T-helper 2 cell treated with Interferon-gamma antibody and Interleukin-4, amounts not matched to agents 5 μg/mL and 100 μg/mL, for 36 hours (primary cell): ENCODE data around the gene KIF2C.

Source experiments
- DNase-seq: peaks from one replicate; pipeline ENCODE4 v3.0.0; 2021; ENCODE audit warnings: low spot score
- H3K27ac Mint-ChIP-seq: one replicate; pipeline ENCODE4 v1.8.0; 2021; ENCODE audit warnings: mild to moderate bottlenecking, mixed read lengths
- H3K27me3 Mint-ChIP-seq: one replicate; pipeline ENCODE4 v1.8.0; 2021; ENCODE audit warnings: low read depth, mixed read lengths
- H3K36me3 Mint-ChIP-seq: one replicate; pipeline ENCODE4 v1.8.0; 2021; ENCODE audit warnings: low read depth, mixed read lengths
- H3K4me1 Mint-ChIP-seq: one replicate; pipeline ENCODE4 v1.8.0; 2021; ENCODE audit warnings: low read depth, mixed read lengths
- H3K4me3 Mint-ChIP-seq: one replicate; pipeline ENCODE4 v1.8.0; 2022; ENCODE audit warnings: mild to moderate bottlenecking, moderate library complexity, mixed read lengths
- H3K9me3 Mint-ChIP-seq: one replicate; pipeline ENCODE4 v1.8.0; 2021; ENCODE audit warnings: mixed read lengths

The KIF2C gene

DNA sequence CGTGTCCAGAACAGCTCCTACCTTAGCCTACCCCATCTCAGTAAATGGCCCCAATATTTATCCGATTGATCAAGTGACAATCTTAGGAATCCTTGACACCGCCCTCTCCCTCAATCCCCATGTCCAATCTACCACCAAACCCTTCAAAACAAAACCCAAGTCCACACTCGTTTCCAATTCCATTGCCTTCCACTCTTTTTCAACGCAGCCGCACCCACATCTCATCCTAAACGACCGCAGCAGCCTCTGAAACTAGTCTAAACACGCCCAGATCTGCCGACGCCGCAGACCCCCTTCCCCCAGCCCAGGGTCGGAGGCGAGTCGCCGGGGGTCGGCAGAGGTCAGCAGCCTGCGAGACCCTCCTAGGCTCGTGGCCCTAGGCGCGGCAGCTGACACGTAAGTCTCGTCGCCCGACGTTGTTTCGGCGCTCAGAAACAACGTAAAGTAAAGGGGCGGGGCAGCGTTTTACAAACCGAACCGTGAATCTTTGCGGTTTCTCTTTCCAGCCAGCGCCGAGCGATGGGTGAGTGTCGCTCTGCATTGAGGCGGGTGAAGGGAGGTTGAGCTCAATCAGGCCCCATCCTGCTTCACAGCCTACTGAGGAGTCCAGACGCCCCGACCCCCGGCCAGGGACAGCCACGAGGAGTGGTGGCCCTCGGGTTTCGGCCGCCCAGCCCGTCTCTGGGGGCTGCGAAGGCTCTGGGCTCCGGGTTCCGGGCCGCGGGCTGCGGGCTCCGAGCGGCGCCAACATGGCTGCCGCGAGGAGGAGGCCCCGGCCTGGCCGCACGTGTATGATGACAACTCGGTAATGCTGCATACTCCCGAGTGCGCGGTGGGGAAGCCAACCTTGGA lies 35.7 kb downstream of the KIF2C start, which contains the start of gene RPS8:
TSS of gene RPS8 (plus strand) at position 463 of the 852 bp plus-strand sequence. CDS start at position 520, 57 bp downstream.
- H3K9me3 Mint-ChIP-seq, result no peaks in the 10 kb centered on the region
- H3K4me1 Mint-ChIP-seq, result peaks cover 27% of the 10 kb centered on the region
- H3K27ac Mint-ChIP-seq, result peak within 1 kb of the TSS; percentile 98
- H3K4me3 Mint-ChIP-seq, result peak within 1 kb of the TSS; percentile 94
- no peaks in the 10 kb centered on the region for H3K27me3 Mint-ChIP-seq
- H3K36me3 Mint-ChIP-seq, result peaks cover 46% of the 10 kb centered on the region
- peak; percentile 90 for DNase-seq

DNA sequence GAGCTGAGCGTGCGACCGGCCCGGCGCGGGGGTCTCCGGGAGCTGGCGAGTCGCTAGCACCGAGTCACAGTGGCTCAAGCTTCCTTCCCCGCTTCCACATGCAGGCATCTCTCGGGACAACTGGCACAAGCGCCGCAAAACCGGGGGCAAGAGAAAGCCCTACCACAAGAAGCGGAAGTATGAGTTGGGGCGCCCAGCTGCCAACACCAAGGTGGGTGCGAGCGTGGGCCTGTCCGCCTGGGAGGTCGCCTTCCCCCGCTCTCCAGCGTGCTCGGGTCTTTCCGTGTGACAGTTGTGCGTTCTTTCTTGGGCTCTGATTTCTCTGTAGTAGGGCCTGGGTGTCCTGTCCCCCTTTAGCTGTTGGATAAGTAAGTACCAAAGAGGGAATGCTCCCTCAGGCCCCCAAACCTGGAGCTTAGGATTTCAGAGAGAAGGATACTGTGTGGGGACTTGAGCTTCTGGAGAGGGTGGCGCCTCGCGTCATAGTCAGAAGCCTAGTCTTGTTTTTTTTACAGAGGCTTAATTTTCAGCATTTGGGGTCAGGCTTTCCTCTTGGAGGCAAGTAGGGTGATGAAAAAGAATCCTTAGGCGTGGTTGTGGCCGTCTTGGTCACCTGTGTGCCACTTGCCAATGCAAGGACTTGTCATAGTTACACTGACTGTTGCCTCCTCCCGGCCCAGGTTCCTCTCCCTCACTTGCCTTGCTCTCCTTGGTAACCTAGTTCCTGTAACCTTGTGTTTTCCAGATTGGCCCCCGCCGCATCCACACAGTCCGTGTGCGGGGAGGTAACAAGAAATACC lies 36.5 kb downstream of the KIF2C start:
- H3K4me1 Mint-ChIP-seq, result peaks cover 30% of the 10 kb centered on the region
- peaks cover 55% of the 10 kb centered on the region for H3K36me3 Mint-ChIP-seq

DNA sequence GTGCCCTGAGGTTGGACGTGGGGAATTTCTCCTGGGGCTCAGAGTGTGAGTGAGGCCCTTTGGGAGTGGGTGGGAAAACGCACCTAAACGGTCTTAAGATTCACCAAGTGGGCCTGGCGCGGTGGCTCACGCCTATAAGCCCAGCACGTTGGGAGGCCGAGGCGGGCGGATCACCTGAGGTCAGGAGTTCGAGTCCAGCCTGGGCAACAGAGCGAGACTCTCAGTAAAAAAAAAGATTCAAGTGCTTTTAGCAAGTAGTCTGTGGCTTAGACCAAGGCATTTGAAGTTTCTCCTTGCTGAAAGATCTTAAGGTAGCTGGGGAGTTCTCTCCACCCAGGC lies 37.1 kb downstream of the KIF2C start:
- peak overlapping the region; percentile 94 for H3K27ac Mint-ChIP-seq
- H3K36me3 Mint-ChIP-seq, result peaks cover 60% of the 10 kb centered on the region
- DNase-seq, result no peak
- no peaks in the 10 kb centered on the region for H3K27me3 Mint-ChIP-seq
- H3K9me3 Mint-ChIP-seq, result no peaks in the 10 kb centered on the region
- peak overlapping the region; percentile 94 for H3K4me3 Mint-ChIP-seq
- H3K4me1 Mint-ChIP-seq, result peaks cover 31% of the 10 kb centered on the region

More for the DNA sequence above, 36.5 kb downstream of the KIF2C start:
- H3K4me3 Mint-ChIP-seq, result peak overlapping the region; percentile 94
- no peaks in the 10 kb centered on the region for H3K9me3 Mint-ChIP-seq
- DNase-seq, result peak; percentile 27
- no peaks in the 10 kb centered on the region for H3K27me3 Mint-ChIP-seq
- H3K27ac Mint-ChIP-seq, result peak overlapping the region; percentile 94

GRCh38 chr1:44777547-44777946 lies 37.9 kb downstream of the KIF2C start:
- Mint-ChIP-seq H3K4me1 (peaks cover 31% of the 10 kb centered on the region), H3K4me3 (peak overlapping the region; percentile 94), H3K36me3 (peaks cover 64% of the 10 kb centered on the region), H3K27ac (peak overlapping the region; percentile 62), H3K9me3 (no peaks in the 10 kb centered on the region), H3K27me3 (no peaks in the 10 kb centered on the region)
- no peak for DNase-seq

DNA sequence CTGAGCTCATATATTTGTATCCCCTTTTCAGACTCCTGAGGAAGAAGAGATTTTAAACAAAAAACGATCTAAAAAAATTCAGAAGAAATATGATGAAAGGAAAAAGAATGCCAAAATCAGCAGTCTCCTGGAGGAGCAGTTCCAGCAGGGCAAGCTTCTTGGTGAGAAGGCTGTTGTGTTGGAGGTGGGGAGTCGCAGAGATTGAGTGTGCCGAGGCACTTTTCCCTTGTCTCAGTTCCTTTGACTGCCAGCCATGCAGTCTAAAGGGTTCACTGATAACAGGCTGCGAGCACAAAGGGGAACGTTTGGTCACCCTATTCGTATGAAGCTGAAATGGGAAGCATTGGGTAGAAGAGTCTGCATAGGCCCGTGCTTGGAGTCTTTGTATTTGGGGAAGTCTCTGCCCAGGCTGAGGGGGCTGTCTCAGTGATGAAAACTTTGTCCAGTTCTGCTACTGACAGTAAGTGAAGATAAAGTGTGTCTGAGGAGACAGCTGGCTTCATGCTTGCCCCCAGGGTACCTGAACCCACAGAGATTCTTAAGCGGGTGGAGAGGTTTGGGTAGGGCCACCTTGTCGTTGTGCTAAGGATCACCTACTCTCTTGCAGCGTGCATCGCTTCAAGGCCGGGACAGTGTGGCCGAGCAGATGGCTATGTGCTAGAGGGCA lies 38.5 kb downstream of the KIF2C start:
- Mint-ChIP-seq H3K27ac (peak overlapping the region; percentile 62), H3K9me3 (no peaks in the 10 kb centered on the region), H3K4me1 (peaks cover 31% of the 10 kb centered on the region), H3K4me3 (peak overlapping the region; percentile 94), H3K27me3 (no peaks in the 10 kb centered on the region), H3K36me3 (peaks cover 67% of the 10 kb centered on the region)
- DNase-seq, result no peak

- H3K36me3 Mint-ChIP-seq, result peaks cover 71% of the 10 kb centered on the region
- peak overlapping the region; percentile 94 for H3K4me3 Mint-ChIP-seq
- peaks cover 36% of the 10 kb centered on the region for H3K4me1 Mint-ChIP-seq
- no peak for DNase-seq
- H3K27ac Mint-ChIP-seq, result peak overlapping the region; percentile 49
- no peaks in the 10 kb centered on the region for H3K27me3 Mint-ChIP-seq
- H3K9me3 Mint-ChIP-seq, result no peaks in the 10 kb centered on the region
Observed at GRCh38 chr1:44778705-44779576, 39.3 kb downstream of the KIF2C start.

DNA sequence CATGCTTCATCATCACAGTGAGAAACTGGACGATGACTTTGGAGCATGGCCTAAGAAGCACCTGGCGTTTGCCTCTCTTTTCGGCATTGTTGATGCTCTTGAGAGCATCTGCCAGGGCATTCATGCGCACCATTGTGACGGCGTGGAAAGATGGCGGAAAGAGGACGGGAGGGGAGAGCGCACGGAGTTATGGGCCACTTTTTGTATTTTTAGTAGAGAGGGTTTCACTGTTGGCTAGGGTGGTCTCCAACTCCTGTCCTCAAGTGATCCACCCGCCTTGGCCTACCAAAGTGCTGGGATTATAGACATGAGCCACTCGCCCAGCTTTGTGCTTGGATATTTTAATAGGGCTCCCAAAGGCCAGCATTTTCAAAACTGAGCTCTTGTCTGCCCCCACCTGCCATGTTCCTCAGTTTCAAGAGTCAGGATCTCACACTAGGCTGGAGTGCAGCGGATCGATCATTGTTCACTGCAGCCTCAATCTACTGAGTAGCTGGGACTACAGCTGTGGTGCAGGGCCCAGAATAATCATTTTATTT lies 41.0 kb downstream of the KIF2C start:
- DNase-seq, result no peak
- no peaks in the 10 kb centered on the region for H3K9me3 Mint-ChIP-seq
- no peak overlapping the region for H3K4me3 Mint-ChIP-seq
- H3K4me1 Mint-ChIP-seq, result peaks cover 39% of the 10 kb centered on the region
- peaks cover 67% of the 10 kb centered on the region for H3K36me3 Mint-ChIP-seq
- no peaks in the 10 kb centered on the region for H3K27me3 Mint-ChIP-seq
- peak overlapping the region; percentile 45 for H3K27ac Mint-ChIP-seq

DNA sequence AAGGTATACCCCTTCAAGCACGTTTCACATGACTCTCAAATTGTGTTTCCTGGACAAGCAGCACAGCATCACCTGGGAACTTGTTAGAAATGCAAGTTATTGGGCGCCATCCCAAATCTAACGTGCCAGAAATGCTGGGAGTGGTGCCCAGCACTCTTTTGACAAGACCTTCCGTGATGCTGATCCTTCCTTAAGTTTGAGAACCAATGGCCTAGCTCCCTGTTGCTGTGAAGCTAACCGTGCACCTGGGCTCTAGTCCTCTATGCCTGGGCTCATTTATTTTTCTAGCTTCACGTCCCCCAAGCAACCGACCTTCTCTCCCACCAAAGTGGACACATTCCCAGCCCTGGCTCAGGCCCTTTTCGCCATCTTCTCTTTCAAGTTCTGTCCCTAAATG lies 44.1 kb downstream of the KIF2C start:
- peaks cover 31% of the 10 kb centered on the region for H3K4me1 Mint-ChIP-seq
- no peak for DNase-seq
- H3K36me3 Mint-ChIP-seq, result peaks cover 37% of the 10 kb centered on the region
- H3K27ac Mint-ChIP-seq, result peak overlapping the region; percentile 49
- H3K4me3 Mint-ChIP-seq, result peak overlapping the region; percentile 53
- no peaks in the 10 kb centered on the region for H3K9me3 Mint-ChIP-seq
- H3K27me3 Mint-ChIP-seq, result no peaks in the 10 kb centered on the region

DNA sequence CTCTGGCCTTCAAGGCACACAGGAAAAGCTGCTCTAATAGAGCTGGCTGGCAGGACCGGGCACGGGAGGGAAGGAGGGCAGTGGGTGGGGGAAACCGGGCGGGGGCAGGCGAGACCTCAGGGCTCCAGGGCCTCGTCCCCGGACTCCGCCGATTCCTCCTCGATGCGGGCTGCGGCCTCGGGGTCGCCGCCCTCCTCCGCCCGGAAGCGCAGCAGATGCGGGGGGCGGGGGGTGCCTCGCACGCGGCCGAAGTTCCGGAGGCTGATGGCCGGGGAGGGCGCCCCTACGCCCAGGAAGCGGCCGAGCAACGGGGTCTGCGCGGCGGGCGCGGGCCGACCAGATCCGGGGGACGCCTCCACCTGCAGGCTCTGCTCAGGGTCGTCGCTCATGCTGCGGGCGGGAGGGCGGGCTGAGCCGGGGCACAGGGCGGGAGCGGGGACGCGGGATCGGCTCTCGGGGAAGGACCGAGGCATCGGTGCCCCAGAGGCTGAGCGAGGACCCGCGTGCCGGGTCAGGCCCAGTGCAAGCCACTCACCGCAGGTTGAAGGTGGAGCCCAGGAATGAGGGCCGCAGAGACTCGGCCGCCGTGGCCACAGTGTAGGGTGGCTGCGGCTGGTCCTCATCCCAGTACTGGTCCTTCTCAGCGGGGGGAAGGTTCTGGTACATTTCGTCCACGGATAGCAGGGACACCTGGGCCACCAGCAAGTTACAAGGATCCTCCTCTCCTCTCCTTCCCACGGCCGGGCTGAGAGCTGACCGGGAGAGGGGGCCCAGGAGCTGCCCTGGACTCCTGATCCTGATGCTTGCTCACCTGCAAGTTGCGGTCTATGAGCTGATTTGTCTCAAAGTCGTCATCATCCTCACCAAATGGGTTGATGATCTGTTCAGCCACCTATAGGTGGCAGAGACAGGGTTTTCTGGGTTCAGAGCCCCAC lies 44.7 kb downstream of the KIF2C start:
- H3K27ac Mint-ChIP-seq, result peak overlapping the region; percentile 60
- peaks cover 29% of the 10 kb centered on the region for H3K4me1 Mint-ChIP-seq
- H3K9me3 Mint-ChIP-seq, result no peaks in the 10 kb centered on the region
- H3K4me3 Mint-ChIP-seq, result peak overlapping the region; percentile 67
- H3K36me3 Mint-ChIP-seq, result peaks cover 32% of the 10 kb centered on the region
- H3K27me3 Mint-ChIP-seq, result no peaks in the 10 kb centered on the region
- DNase-seq, result no peak

GRCh38 chr1:44785029-44785380 lies 45.4 kb downstream of the KIF2C start:
- Mint-ChIP-seq H3K4me3 (peak overlapping the region; percentile 67), H3K9me3 (no peaks in the 10 kb centered on the region), H3K27ac (peak overlapping the region; percentile 60), H3K36me3 (peaks cover 27% of the 10 kb centered on the region), H3K27me3 (no peaks in the 10 kb centered on the region), H3K4me1 (peaks cover 29% of the 10 kb centered on the region)
- no peak for DNase-seq

- Mint-ChIP-seq H3K9me3 (no peaks in the 10 kb centered on the region), H3K4me1 (peaks cover 26% of the 10 kb centered on the region), H3K36me3 (peaks cover 21% of the 10 kb centered on the region), H3K4me3 (peak overlapping the region; percentile 67), H3K27me3 (no peaks in the 10 kb centered on the region), H3K27ac (peak overlapping the region; percentile 60)
- DNase-seq, result no peak
Observed at GRCh38 chr1:44785501-44786137, 46.0 kb downstream of the KIF2C start.
